HepG2 (cell line): ENCODE results near the gene CAB39.

Source experiments
- EZH2 ChIP-seq: conservative IDR thresholded peaks from 2 replicates; pipeline ENCODE4 v1.6.1; 2012; ENCODE audit warnings: mild to moderate bottlenecking, low read depth, low read length, moderate library complexity
- JUND ChIP-seq: sonication (generic); formaldehyde crosslinking; IDR thresholded peaks from 2 replicates; pipeline ENCODE4 v1.8.0; 2022; ENCODE audit warnings: mild to moderate bottlenecking, missing genetic modification reagents
- PRMT3 ChIP-seq: sonication (generic); formaldehyde crosslinking; IDR thresholded peaks from 2 replicates; pipeline ENCODE4 v1.8.1; 2022; ENCODE audit warnings: low read depth, mild to moderate bottlenecking, moderate library complexity, missing genetic modification reagents, borderline replicate concordance
- SMARCC2 ChIP-seq: fragments of 450-650 bp; IDR thresholded peaks from 2 replicates; pipeline ENCODE4 v1.6.1; 2017; ENCODE audit warnings: antibody characterized with exemption, mild to moderate bottlenecking
- TBX2 ChIP-seq: sonication (generic); formaldehyde crosslinking; IDR thresholded peaks from 2 replicates; pipeline ENCODE4 v1.5.0; 2020; ENCODE audit warnings: missing genetic modification reagents, mild to moderate bottlenecking, borderline replicate concordance
- ZSCAN22 ChIP-seq: sonication (generic); formaldehyde crosslinking; IDR thresholded peaks from 2 replicates; pipeline ENCODE4 v1.4.0; 2020; ENCODE audit warnings: mild to moderate bottlenecking, missing genetic modification reagents

GRCh38 chr2:230706966-230707365, 5.7 kb upstream of the CAB39 start:
- TF ChIP-seq SMARCC2 (no peak), JUND (CRISPR knock-in tag) (no peak), ZSCAN22 (CRISPR knock-in tag) (no peak), TBX2 (CRISPR knock-in tag) (no peak), PRMT3 (CRISPR knock-in tag) (no peak), EZH2 (no peak)
